Measurements from ENCODE around the gene H6PD.

H6PD gene

GRCh38 chr1:9234223-9235095 is at the start of gene H6PD:
Gene H6PD (plus strand): TSS chr1:9234774. CDS start chr1:9244935, 10,161 bp downstream.
- DNase-seq: peak in 46 of 56 donors; percentile 41 to 89 (median 68)

GRCh38 chr1:9186082-9186859 is 48.3 kb upstream of the H6PD start:
- DNase-seq: no peak

- no peak for DNase-seq
These were observed 47.6 kb upstream of the H6PD start for GRCh38 chr1:9187004-9187403.

- DNase-seq: no peak
These were observed 44.3 kb upstream of the H6PD start for GRCh38 chr1:9190234-9190633.

GRCh38 chr1:9191231-9191630 is 43.3 kb upstream of the H6PD start:
- DNase-seq: no peak

- peak in 1 of 56 donors; percentile 32 for DNase-seq
These were observed 41.9 kb upstream of the H6PD start for GRCh38 chr1:9192578-9193232.

- DNase-seq: no peak
These were observed 41.3 kb upstream of the H6PD start for GRCh38 chr1:9193233-9193625.

GRCh38 chr1:9194024-9194423 is 40.5 kb upstream of the H6PD start:
- DNase-seq: no peak

- no peak for DNase-seq
These were observed 38.9 kb upstream of the H6PD start for GRCh38 chr1:9195651-9196050.

- DNase-seq: peak in 51 of 56 donors; percentile 18 to 86 (median 57)
These were observed 38.2 kb upstream of the H6PD start for GRCh38 chr1:9196129-9197040.

GRCh38 chr1:9197186-9198099 is 37.1 kb upstream of the H6PD start:
- DNase-seq: no peak

GRCh38 chr1:9198538-9199361 is 35.8 kb upstream of the H6PD start:
- DNase-seq: no peak

- DNase-seq: no peak
These were observed 34.1 kb upstream of the H6PD start for GRCh38 chr1:9200441-9200840.

GRCh38 chr1:9201401-9202239 is 33.0 kb upstream of the H6PD start:
- DNase-seq: peak in 9 of 56 donors; percentile 6 to 38 (median 19)

- no peak for DNase-seq
These were observed 32.2 kb upstream of the H6PD start for GRCh38 chr1:9202240-9202870.

GRCh38 chr1:9203511-9203982 is 31.0 kb upstream of the H6PD start:
- no peak for DNase-seq

- no peak for DNase-seq
These were observed 30.3 kb upstream of the H6PD start for GRCh38 chr1:9204156-9204720.

Data from nucleus accumbens (tissue), 56 donors.